ENCODE measurements around the gene PAPPA2. TPM values are rescaled to one million over a fixed set of nuclear protein-coding genes. Genes with fewer than 3 reads are reported as not detected.
A peak's percentile ranks its signal among the peaks of the same experiment; 100 is the strongest.

Gene PAPPA2
- total and polyA plus RNA-seq, 9 of the 15 experiments (the other 6 are each of a cell fraction or from before 2014, with no cell fraction given), result 0.01 to 0.15 (median 0.05) TPM; not detected in 2

GRCh38 chr1:176717066-176717750, 254.2 kb downstream of the PAPPA2 start (continued):
- TF ChIP-seq REST (IDR thresholded peaks at IDR 0.05; ENCODE audit: borderline replicate concordance), result peak; percentile 79
- TF ChIP-seq REST (CRISPR knock-in tag; IDR thresholded peaks at IDR 0.05; ENCODE audit: low read depth), result no peak
- peak; percentile 16; the same call in 1 of the 2 replicates for TF ChIP-seq KLF16 (IDR thresholded peaks at IDR 0.05)
- TF ChIP-seq ESRRA (IDR thresholded peaks at IDR 0.05; ENCODE audit: borderline replicate concordance, low read depth), result peak; percentile 63; the same call in 1 of the 2 replicates
